Tibial artery (tissue), 4 donors: ENCODE measurements around the gene TMEM213.
"Not testable (repeated sequence)": the region's sequence is repeated elsewhere in the genome, so short reads cannot be mapped to it uniquely, and the experiment has no call there.

Experiments used
- DNase-seq, 2 donors: peaks; one replicate each; pipeline ENCODE4 v3.0.0-alpha.2; 2019
- H3K27ac ChIP-seq, 2 donors: fragments of 200-600 bp; sonication (generic) in 1 of 2; 1 replicate in 1 of 2; 2 replicates in 1 of 2; pipeline ENCODE4 v1.5.1; 2018 to 2019; ENCODE audit warnings: mild to moderate bottlenecking in 1 of 2
- H3K27me3 ChIP-seq, 2 donors: fragments of 200-600 bp; sonication (generic) in 1 of 2; one replicate each; pipeline versions ENCODE4 v1.5.1 to v1.6.0; 2016 to 2019
- H3K36me3 ChIP-seq, 3 donors: fragments of 200-600 bp; sonication (generic) in 2 of 3; one replicate each; pipeline ENCODE4 v1.5.1; 2016 to 2019; ENCODE audit warnings: mild to moderate bottlenecking in 2 of 3
- H3K4me1 ChIP-seq, 4 donors: fragments of 200-600 bp; sonication (generic) in 2 of 4; 1 replicate in 3 of 4; 2 replicates in 1 of 4; pipeline ENCODE4 v1.5.1; 2016 to 2019
- H3K4me3 ChIP-seq, 2 donors: fragments of 200-600 bp; sonication (generic) in 1 of 2; 1 replicate in 1 of 2; 2 replicates in 1 of 2; pipeline ENCODE4 v1.5.1; 2018 to 2019; ENCODE audit warnings: mild to moderate bottlenecking in 2 of 2
- H3K9me3 ChIP-seq, 3 donors: fragments of 200-600 bp; sonication (generic) in 1 of 3; one replicate each; pipeline ENCODE4 v1.5.1; 2016 to 2019
- CTCF ChIP-seq, 2 experiments: fragments of 200-600 bp in 1 of 2; fragments of 450-650 bp in 1 of 2; IDR thresholded peaks; one replicate each; pipeline ENCODE4 v1.5.1; 2017 to 2019; ENCODE audit warnings: antibody characterized with exemption in 2 of 2, mild to moderate bottlenecking in 1 of 2, moderate library complexity in 1 of 2
- intact Hi-C: fragments of 100-400 bp; cut with DNase I; formaldehyde crosslinking; loops from one replicate; pipeline ENCODE4 v1.15.0; 2023; ENCODE audit warnings: low total_unique reads

Gene TMEM213

DNA sequence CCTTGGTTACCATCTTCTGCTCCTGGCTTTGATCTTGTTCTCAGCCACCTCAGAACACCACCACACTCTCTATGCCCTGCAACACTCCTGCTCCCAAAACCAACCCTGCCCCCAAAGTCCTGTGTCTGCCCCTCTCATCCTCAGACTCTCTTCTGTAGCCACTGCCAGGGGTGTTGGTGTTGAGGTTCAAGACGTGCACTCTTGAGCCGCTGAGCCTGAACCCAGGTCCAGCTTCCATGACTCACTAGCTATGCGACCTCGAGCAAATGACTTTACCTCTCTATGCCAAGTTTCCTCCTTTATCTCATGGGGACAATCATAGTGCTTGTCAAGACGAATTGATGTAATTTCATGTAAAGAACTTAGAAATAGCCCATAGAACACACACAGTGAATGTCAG lies 1.0 kb downstream of the TMEM213 start:
- Histone ChIP-seq H3K27ac (no peak overlapping the region), H3K4me1 (no peaks in the 10 kb centered on the region), H3K9me3 (no peaks in the 10 kb centered on the region), H3K4me3 (no peak overlapping the region), H3K27me3 (peaks cover 0 to 7% of the 10 kb centered on the region in 2 donors), H3K36me3 (no peaks in the 10 kb centered on the region)
- intact Hi-C loops: no loop called here
- no peak for DNase-seq
- TF ChIP-seq CTCF (IDR thresholded peaks at IDR 0.05): no peak

GRCh38 chr7:138799336-138800000 lies 1.7 kb downstream of the TMEM213 start:
- H3K9me3 ChIP-seq: no peaks in the 10 kb centered on the region
- peaks cover 0 to 7% of the 10 kb centered on the region in 2 donors for H3K27me3 ChIP-seq
- no peak for TF ChIP-seq CTCF (IDR thresholded peaks at IDR 0.05)
- no peaks in the 10 kb centered on the region for H3K36me3 ChIP-seq
- no peak for DNase-seq
- intact Hi-C loops: no loop called here
- no peak overlapping the region for H3K4me3 ChIP-seq
- H3K4me1 ChIP-seq: no peaks in the 10 kb centered on the region
- no peak overlapping the region for H3K27ac ChIP-seq

- peaks cover 0 to 7% of the 10 kb centered on the region in 2 donors for H3K27me3 ChIP-seq
- no peak overlapping the region for H3K4me3 ChIP-seq
- no peaks in the 10 kb centered on the region for H3K9me3 ChIP-seq
- H3K27ac ChIP-seq: no peak overlapping the region
- no peaks in the 10 kb centered on the region for H3K36me3 ChIP-seq
- TF ChIP-seq CTCF (IDR thresholded peaks at IDR 0.05): no peak
- DNase-seq: no peak
- H3K4me1 ChIP-seq: no peaks in the 10 kb centered on the region
- intact Hi-C loops: no loop called here
Observed at GRCh38 chr7:138801256-138801655, 3.5 kb downstream of the TMEM213 start.

GRCh38 chr7:138802706-138803105 lies 4.9 kb downstream of the TMEM213 start:
- H3K27ac ChIP-seq: no peak overlapping the region
- H3K27me3 ChIP-seq: peaks cover 0 to 3% of the 10 kb centered on the region in 2 donors
- no peak for DNase-seq
- TF ChIP-seq CTCF (IDR thresholded peaks at IDR 0.05): no peak
- H3K4me3 ChIP-seq: no peak overlapping the region
- H3K36me3 ChIP-seq: no peaks in the 10 kb centered on the region
- no peaks in the 10 kb centered on the region for H3K4me1 ChIP-seq
- intact Hi-C loops: no loop called here
- no peaks in the 10 kb centered on the region for H3K9me3 ChIP-seq

- no peak overlapping the region for H3K27ac ChIP-seq
- intact Hi-C loops: no loop called here
- DNase-seq: no peak
- H3K9me3 ChIP-seq: peaks cover 0 to 3% (median 0%) of the 10 kb centered on the region in 3 donors
- no peaks in the 10 kb centered on the region for H3K36me3 ChIP-seq
- no peak for TF ChIP-seq CTCF (IDR thresholded peaks at IDR 0.05)
- H3K4me3 ChIP-seq: no peak overlapping the region
- no peaks in the 10 kb centered on the region for H3K4me1 ChIP-seq
- no peaks in the 10 kb centered on the region for H3K27me3 ChIP-seq
Observed at GRCh38 chr7:138804618-138805017, 6.8 kb downstream of the TMEM213 start.

DNA sequence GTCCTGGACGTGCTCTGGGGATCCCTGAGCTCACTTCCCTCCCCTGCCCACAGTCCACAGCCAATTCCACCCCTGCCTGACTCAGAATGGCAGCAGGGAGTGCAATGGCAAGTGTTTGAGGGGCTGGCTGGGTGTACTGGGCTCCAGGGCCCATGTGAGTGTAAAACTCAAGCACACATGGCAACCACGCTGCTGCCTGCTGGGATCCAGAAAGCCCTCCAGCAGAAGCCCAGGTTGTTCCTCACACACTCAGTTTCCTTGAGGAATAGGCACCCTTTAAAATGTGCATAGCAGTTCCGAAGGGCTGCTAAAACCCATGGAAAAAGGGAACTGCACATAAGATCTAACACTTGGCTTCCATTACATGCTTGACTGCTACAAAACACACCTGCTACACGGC lies 11.6 kb downstream of the TMEM213 start:
- Histone ChIP-seq H3K36me3 (no peaks in the 10 kb centered on the region), H3K27me3 (no peaks in the 10 kb centered on the region), H3K4me3 (no peak overlapping the region), H3K9me3 (peaks cover 0 to 3% (median 0%) of the 10 kb centered on the region in 3 donors), H3K4me1 (no peaks in the 10 kb centered on the region), H3K27ac (no peak overlapping the region)
- intact Hi-C loops: no loop called here
- no peak for DNase-seq
- TF ChIP-seq CTCF (IDR thresholded peaks at IDR 0.05): no peak

DNA sequence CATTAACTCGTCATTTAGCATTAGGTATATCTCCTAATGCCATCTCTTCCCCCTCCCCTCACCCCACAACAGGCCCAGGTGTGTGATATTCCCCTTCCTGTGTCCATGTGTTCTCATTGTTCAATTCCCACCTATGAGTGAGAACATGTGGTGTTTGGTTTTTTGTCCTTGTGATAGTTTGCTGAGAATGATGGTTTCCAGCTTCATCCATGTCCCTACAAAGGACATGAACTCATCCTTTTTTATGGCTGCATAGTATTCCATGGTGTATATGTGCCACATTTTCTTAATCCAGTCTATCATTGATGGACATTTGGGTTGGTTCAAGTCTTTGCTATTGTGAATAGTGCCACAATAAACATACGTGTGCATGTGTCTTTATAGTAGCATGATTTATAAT lies 13.5 kb downstream of the TMEM213 start:
- H3K4me3 ChIP-seq, H3K36me3 ChIP-seq, DNase-seq, H3K27me3 ChIP-seq, H3K4me1 ChIP-seq, intact Hi-C loops, H3K9me3 ChIP-seq, H3K27ac ChIP-seq: not testable (repeated sequence)
